ENCODE measurements around the gene HYOU1. TPM values are rescaled to one million over a fixed set of nuclear protein-coding genes. Genes with fewer than 3 reads are reported as not detected.

The HYOU1 gene
- polyA plus RNA-seq, 1 donor (not counting 4 experiments of a cell fraction or from before 2014, with no cell fraction given): 119 TPM

GRCh38 chr11:119065369-119065768, 8.4 kb upstream of the HYOU1 start:
- no peaks in the 10 kb centered on the region for H3K9me1 ChIP-seq (ENCODE audit: control insufficient read depth, extremely low read depth, insufficient read depth, low read length)
- H2AFZ ChIP-seq (ENCODE audit: control insufficient read depth, low read length): no peak overlapping the region
- peaks cover 5% of the 10 kb centered on the region for H3K4me1 ChIP-seq (ENCODE audit: control insufficient read depth, extremely low read depth, insufficient read depth, low read length)
- H3K9me3 ChIP-seq (ENCODE audit: control insufficient read depth, low read depth, low read length): no peaks in the 10 kb centered on the region
- H3K4me2 ChIP-seq (ENCODE audit: control insufficient read depth, extremely low read depth, insufficient read depth, low read depth, low read length): no peak overlapping the region
- peaks cover 17% of the 10 kb centered on the region for H3K79me2 ChIP-seq (ENCODE audit: control insufficient read depth, insufficient read depth, low read length)
- H3K36me3 ChIP-seq (ENCODE audit: control insufficient read depth in 2 of 2, extremely low read depth in 1 of 2, insufficient read depth in 2 of 2, low read length in 2 of 2): peaks cover 0 to 2% of the 10 kb centered on the region in 2 experiments
- FAIRE-seq: no peak
- H3K4me3 ChIP-seq (ENCODE audit: control insufficient read depth in 2 of 3, extremely low read depth in 1 of 3, insufficient read depth in 2 of 3, low read depth in 1 of 3, low read length in 3 of 3): no peak overlapping the region
- dilution Hi-C loops (cut with MboI; ENCODE audit: extremely low pct_ligation_motif_present, low sequenced_read_pairs): no loop called here
- TF ChIP-seq EZH2 (IDR thresholded peaks at IDR 0.05; ENCODE audit: low read length) (no peak), CTCF (optimal IDR thresholded peaks at IDR 0.05 in 1 of 3, IDR thresholded peaks at IDR 0.05 in 1 of 3, conservative IDR thresholded peaks at IDR 0.05 in 1 of 3; ENCODE audit: extremely low read depth in 1 of 3, insufficient read depth in 2 of 3, low read length in 3 of 3) (peak; percentile 61 to 67 (median 61))
- no peak overlapping the region for H3K9ac ChIP-seq (ENCODE audit: control insufficient read depth, extremely low read depth, insufficient read depth, low read length)
- no peak for DNase-seq (ENCODE audit: low read depth, low spot score)
- H4K20me1 ChIP-seq (ENCODE audit: control insufficient read depth, extremely low read depth, insufficient read depth, low read length): no peaks in the 10 kb centered on the region
- no peak overlapping the region for H3K27ac ChIP-seq (ENCODE audit: control insufficient read depth, insufficient read depth, low read length)
- no peaks in the 10 kb centered on the region for H3K27me3 ChIP-seq (ENCODE audit: control insufficient read depth, extremely low read depth, insufficient read depth, low read length)

DNA sequence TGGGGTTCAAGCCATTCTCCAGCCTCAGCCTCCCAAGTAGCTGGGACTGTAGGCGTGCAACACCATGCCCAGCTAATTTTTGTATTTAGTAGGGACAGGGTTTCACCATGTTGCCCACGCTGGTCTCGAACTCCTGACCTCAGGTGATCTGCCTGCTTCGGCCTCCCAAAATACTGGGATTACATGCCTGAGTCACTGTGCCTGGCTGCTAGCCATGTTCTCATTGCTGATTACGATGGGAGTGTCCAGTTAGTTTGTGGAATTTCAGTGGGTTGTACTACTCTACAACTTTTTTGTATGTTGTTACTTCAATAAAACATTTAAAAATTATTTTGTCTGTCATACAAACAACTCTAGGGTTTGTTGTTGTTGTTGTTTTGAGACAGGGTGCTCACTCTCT, 5.8 kb upstream of the HYOU1 start:
- DNase-seq (ENCODE audit: low read depth, low spot score) (no peak), FAIRE-seq (no peak)
- H4K20me1 ChIP-seq (ENCODE audit: control insufficient read depth, extremely low read depth, insufficient read depth, low read length): no peaks in the 10 kb centered on the region
- no peaks in the 10 kb centered on the region for H3K9me1 ChIP-seq (ENCODE audit: control insufficient read depth, extremely low read depth, insufficient read depth, low read length)
- peaks cover 9% of the 10 kb centered on the region for H3K79me2 ChIP-seq (ENCODE audit: control insufficient read depth, insufficient read depth, low read length)
- peaks cover 9% of the 10 kb centered on the region for H3K4me1 ChIP-seq (ENCODE audit: control insufficient read depth, extremely low read depth, insufficient read depth, low read length)
- H3K9ac ChIP-seq (ENCODE audit: control insufficient read depth, extremely low read depth, insufficient read depth, low read length): no peak overlapping the region
- H3K27ac ChIP-seq (ENCODE audit: control insufficient read depth, insufficient read depth, low read length): no peak overlapping the region
- H3K36me3 ChIP-seq (ENCODE audit: control insufficient read depth in 2 of 2, extremely low read depth in 1 of 2, insufficient read depth in 2 of 2, low read length in 2 of 2): no peaks in the 10 kb centered on the region
- H3K9me3 ChIP-seq (ENCODE audit: control insufficient read depth, low read depth, low read length): no peaks in the 10 kb centered on the region
- dilution Hi-C loops (cut with MboI; ENCODE audit: extremely low pct_ligation_motif_present, low sequenced_read_pairs): no loop called here
- H3K4me3 ChIP-seq (ENCODE audit: control insufficient read depth in 2 of 3, extremely low read depth in 1 of 3, insufficient read depth in 2 of 3, low read depth in 1 of 3, low read length in 3 of 3): no peak overlapping the region
- H3K27me3 ChIP-seq (ENCODE audit: control insufficient read depth, extremely low read depth, insufficient read depth, low read length): no peaks in the 10 kb centered on the region
- H3K4me2 ChIP-seq (ENCODE audit: control insufficient read depth, extremely low read depth, insufficient read depth, low read depth, low read length): no peak overlapping the region
- TF ChIP-seq CTCF (optimal IDR thresholded peaks at IDR 0.05 in 1 of 3, IDR thresholded peaks at IDR 0.05 in 1 of 3, conservative IDR thresholded peaks at IDR 0.05 in 1 of 3; ENCODE audit: extremely low read depth in 1 of 3, insufficient read depth in 2 of 3, low read length in 3 of 3) (no peak), EZH2 (IDR thresholded peaks at IDR 0.05; ENCODE audit: low read length) (no peak)
- H2AFZ ChIP-seq (ENCODE audit: control insufficient read depth, low read length): no peak overlapping the region
